ENCODE data around the gene ANK3.

Gene ANK3

GRCh38 chr10:60031183-60031582 is 358.5 kb downstream of the ANK3 start:
- DNase-seq (ENCODE audit: low spot score) = no peak

- no peak for DNase-seq (ENCODE audit: low spot score)
Observed at GRCh38 chr10:60029475-60029874, 360.2 kb downstream of the ANK3 start.

DNA sequence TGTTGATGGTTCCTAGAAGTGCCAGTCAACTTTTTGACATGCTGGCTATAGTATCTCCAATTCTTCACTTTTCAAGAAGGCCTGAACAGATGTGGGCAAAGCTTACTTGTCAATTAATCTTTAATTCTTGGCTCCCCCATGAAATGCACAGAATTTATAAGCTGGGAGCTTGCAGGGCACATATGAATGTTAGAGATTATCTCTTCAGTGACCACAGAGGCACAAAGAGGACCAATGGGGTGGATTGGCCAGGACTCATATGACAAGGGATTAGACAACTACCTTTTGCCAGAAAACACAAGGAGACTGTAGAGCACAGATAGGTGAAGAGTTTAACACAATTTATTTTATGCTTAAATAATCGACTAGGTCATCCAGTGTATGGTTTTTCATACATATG is 361.6 kb downstream of the ANK3 start:
- DNase-seq (ENCODE audit: low spot score) = no peak

- no peak for DNase-seq (ENCODE audit: low spot score)
Observed at GRCh38 chr10:60025279-60025678, 364.4 kb downstream of the ANK3 start.

DNA sequence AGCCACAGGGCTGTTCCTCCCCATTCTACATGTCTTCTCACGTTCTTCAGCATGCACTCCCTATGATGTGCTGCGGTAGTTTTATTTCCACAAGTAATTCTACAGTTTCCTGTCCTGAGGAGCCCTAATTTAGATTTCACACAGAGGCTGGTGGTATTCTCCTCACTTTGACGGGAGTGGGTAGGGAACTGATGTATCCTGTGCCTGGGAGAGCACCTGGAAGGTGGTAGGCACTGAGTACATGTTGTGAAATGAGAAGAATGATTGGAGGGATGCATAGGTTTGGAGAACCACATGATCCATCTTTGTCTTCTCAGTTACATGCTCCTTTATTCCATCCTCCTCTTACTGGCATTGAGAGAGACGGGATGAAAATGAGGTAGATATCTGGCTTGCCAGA is 365.2 kb downstream of the ANK3 start:
- no peak for DNase-seq (ENCODE audit: low spot score)

GRCh38 chr10:60023155-60023877 is 366.4 kb downstream of the ANK3 start:
- no peak for DNase-seq (ENCODE audit: low spot score)

DNA sequence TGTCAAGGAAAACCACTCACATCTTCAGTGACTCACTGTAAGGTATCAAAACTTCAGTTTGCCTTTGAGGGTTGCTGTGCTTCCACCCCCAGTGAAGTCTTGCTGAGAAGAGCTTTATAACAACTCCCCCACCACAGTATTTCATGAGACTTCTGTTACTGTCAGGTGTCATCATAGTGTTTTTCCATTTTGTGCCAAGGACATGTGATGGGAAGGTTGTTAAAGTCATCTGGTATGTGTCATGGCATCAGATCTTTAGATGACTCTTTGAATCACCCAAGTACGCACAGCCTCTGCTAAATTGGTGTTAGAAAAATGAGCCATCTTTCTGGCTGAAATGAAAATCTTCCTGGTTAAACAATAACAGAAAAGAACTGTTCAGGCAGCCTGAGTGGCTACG is 368.3 kb downstream of the ANK3 start:
- no peak for DNase-seq (ENCODE audit: low spot score)

GRCh38 chr10:60016794-60017193 is 372.9 kb downstream of the ANK3 start:
- no peak for DNase-seq (ENCODE audit: low spot score)

- no peak for DNase-seq (ENCODE audit: low spot score)
Observed at GRCh38 chr10:60009710-60010383, 379.8 kb downstream of the ANK3 start.

DNA sequence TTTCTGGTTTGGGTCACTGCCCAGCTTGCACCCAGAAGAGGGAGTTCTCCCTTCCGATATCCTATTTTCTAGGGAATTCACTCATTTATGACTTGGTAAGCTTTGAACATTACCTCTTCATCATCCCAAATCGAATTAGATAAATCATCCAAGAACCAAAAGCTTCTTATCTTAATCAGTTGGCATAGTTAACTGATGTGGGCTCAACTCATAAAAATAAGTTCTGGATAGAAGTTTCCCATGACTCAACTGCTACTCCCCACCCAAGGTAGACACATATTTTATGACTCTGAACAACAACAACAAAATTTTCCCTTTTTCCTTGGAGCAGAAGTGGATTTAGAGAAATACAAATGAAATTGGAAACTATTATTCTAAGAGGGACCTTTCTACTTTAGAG is 380.4 kb downstream of the ANK3 start:
- no peak for DNase-seq (ENCODE audit: low spot score)

- no peak for DNase-seq (ENCODE audit: low spot score)
Observed at GRCh38 chr10:60008816-60009215, 380.9 kb downstream of the ANK3 start.

DNA sequence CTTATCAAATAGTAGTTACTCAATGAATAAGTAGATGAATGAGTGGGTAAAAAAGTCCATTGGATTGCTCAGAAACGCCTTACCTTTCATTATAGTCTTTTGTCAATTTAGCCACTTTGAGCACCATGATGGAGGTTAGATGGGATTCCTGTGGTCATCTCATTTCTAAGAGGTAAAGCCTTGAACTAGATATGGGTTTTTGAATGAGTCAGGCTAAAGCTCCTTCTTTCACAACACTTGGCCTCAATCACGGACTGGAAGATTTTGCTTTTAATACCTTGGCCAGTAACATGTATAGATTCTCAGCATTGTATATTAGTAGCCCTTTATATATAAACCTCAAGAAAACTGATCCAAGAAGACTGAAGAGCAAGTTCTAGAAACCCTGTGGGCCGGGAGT is 383.6 kb downstream of the ANK3 start:
- DNase-seq (ENCODE audit: low spot score) = no peak

DNA sequence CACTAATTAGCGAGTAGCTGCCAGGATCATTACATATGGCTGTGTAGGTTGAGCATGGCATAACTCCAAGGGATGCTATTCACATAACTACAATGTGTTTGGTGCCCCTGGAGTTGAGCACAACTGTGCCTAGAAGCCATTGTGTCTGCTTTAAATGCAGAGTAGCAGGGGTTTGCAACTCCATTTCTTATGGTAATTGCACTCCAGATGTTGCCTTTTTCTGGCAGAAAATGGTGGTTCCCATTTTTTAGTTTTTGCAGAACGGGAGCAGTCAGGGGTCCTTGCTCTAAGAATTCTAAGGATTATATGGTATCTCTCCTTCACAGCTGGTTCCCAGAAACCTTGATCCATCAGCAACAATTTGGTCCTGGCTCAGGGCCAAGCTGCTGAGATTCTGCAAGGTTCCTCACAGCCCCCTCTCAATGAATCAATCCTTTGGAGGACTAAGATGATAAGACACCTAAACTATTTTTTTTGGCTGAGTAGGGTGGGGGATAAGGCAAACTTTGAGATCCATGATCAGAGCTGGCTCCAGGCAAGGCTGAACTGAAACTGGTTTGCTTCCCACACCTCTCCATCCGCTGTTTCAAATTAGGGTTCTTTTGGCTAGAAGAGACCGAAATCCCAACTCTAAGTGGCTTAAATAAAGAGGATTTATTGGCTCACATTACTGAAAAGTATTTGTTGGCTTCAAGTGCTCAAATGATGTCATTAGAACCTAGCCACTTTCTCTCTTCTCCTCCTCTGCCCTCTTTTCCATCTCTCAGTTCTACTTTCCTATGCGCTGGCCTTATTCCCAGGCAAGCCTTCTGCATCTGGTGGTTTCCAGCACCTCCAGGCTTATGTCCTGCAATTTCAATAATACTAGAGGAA is 385.8 kb downstream of the ANK3 start:
- no peak for DNase-seq (ENCODE audit: low spot score)

DNA sequence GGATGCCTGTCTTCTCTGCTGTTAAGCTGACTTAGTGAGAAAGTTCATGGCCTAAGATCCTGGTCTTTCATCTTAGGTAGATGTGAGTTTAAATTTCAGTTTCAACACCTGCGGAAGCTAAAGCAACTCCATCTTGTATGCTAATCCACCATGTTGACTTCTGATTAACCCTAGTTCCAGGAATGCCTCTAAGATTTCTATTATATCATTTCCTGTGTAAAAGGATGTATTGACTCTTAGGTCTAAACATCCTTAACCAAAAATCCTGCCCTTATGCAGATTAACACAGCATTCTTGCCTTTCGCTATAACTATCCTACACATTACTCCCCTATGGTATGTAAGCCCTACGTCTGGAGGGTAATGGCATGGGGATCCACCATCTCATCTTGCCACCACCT is 388.9 kb downstream of the ANK3 start:
- no peak for DNase-seq (ENCODE audit: low spot score)

GRCh38 chr10:59997827-59998525 is 391.7 kb downstream of the ANK3 start:
- DNase-seq (ENCODE audit: low spot score) = no peak

GRCh38 chr10:59995862-59996261 is 393.8 kb downstream of the ANK3 start:
- DNase-seq (ENCODE audit: low spot score) = no peak

- no peak for DNase-seq (ENCODE audit: low spot score)
Observed at GRCh38 chr10:59993931-59994330, 395.7 kb downstream of the ANK3 start.

DNA sequence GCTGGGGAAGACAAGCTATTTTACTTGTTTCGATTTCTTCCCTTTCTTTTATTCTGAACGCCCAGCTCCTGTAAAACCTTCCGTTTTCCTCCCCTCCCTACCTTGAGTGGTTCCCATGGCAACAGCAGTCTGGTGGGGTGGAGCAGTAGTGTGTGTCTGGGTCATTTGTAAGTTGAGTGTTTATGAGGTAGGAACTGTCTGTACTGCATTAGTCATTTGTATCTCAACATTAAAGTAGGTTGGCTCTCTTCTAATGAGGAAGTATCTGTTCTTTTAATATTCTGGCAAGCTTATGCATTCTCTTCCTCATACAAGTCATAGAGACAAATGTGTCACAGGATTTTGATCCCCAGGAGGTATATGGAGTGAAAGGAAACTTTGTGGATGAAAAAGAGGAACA is 398.0 kb downstream of the ANK3 start:
- DNase-seq (ENCODE audit: low spot score) = no peak

DNA sequence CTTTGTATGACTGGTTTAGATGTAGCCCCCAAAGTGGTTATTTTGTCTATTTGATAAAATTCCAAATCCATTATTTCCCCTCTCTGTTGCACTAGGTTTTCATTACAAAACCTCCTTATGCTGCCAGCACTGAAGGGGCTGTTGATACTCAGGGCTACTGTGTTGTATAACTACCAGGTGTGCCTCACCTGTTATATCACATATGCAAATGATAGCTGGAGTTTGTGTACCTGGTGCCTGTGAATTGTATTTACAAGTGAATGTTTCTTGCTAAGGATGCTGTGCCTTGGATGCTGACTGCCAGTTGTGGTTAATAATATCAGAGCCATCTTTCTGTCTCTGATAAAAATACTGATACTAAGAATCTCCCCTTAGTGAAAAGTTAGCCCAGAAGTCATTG is 398.6 kb downstream of the ANK3 start:
- DNase-seq (ENCODE audit: low spot score) = no peak

- DNase-seq (ENCODE audit: low spot score) = no peak
Observed at GRCh38 chr10:59985639-59986038, 404.0 kb downstream of the ANK3 start.

GRCh38 chr10:59984415-59984814 is 405.3 kb downstream of the ANK3 start:
- no peak for DNase-seq (ENCODE audit: low spot score)

GRCh38 chr10:59980356-59980755 is 409.3 kb downstream of the ANK3 start:
- no peak for DNase-seq (ENCODE audit: low spot score)

All from HuH-7 (cell line).